ENCODE results near the gene AWAT1.

DNA sequence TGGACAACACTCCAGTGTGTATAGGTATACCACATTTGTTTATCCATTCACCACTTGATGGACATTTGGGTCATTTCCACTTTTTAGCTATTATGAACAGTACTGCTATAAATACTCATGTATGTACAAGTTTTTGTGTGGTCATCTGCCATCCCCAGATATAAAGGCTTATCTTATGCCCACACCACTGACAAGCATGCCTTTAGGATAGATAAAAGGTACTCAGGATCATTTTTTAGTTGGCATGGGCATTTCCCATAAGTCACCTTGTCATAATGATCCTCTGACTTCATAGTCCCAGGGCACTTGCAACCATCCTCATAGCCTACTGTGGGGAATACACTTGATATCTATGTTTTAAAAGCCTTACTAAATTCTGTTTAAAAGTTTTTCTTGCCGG is 6.3 kb downstream of the AWAT1 start:
- TF ChIP-seq, protein P1, sequence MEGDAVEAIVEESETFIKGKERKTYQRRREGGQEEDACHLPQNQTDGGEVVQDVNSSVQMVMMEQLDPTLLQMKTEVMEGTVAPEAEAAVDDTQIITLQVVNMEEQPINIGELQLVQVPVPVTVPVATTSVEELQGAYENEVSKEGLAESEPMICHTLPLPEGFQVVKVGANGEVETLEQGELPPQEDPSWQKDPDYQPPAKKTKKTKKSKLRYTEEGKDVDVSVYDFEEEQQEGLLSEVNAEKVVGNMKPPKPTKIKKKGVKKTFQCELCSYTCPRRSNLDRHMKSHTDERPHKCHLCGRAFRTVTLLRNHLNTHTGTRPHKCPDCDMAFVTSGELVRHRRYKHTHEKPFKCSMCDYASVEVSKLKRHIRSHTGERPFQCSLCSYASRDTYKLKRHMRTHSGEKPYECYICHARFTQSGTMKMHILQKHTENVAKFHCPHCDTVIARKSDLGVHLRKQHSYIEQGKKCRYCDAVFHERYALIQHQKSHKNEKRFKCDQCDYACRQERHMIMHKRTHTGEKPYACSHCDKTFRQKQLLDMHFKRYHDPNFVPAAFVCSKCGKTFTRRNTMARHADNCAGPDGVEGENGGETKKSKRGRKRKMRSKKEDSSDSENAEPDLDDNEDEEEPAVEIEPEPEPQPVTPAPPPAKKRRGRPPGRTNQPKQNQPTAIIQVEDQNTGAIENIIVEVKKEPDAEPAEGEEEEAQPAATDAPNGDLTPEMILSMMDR (optimal IDR thresholded peaks at IDR 0.05 in 1 of 3, IDR thresholded peaks at IDR 0.05 in 1 of 3, conservative IDR thresholded peaks at IDR 0.05 in 1 of 3; ENCODE audit: extremely low read depth in 1 of 3, insufficient read depth in 2 of 3, low read length in 3 of 3) = no peak
- TF ChIP-seq EZH2 (IDR thresholded peaks at IDR 0.05; ENCODE audit: low read length) = no peak

Measured in keratinocyte (primary cell).